ENCODE data around the gene CXorf66. TPM values are rescaled to one million over a fixed set of nuclear protein-coding genes. Genes with fewer than 3 reads are reported as not detected.

Gene CXorf66
- total and polyA plus RNA-seq, 4 donors, result 0.08 to 0.28 TPM; not detected in 2

- DNase-seq (ENCODE audit: low spot score), result no peak
- H3K27ac ChIP-seq (ENCODE audit: low read depth in 1 of 2, low read length in 2 of 2), result no peak overlapping the region
- H3K27me3 ChIP-seq (ENCODE audit: control insufficient read depth in 4 of 4, insufficient read depth in 4 of 4, low read length in 3 of 4), result no peaks in the 10 kb centered on the region
- no peaks in the 10 kb centered on the region for H3K36me3 ChIP-seq (ENCODE audit: control insufficient read depth in 4 of 4, insufficient read depth in 3 of 4, low read depth in 1 of 4, low read length in 3 of 4)
- TF ChIP-seq JUND (IDR thresholded peaks at IDR 0.05), result no peak
- TF ChIP-seq SP1 (IDR thresholded peaks at IDR 0.05), result no peak
- TF ChIP-seq NR2F2 (IDR thresholded peaks at IDR 0.05), result no peak
- peak; percentile 9 for TF ChIP-seq CTCF (IDR thresholded peaks at IDR 0.05; ENCODE audit: low read depth, low read length, missing input control)
- TF ChIP-seq RAD21 (IDR thresholded peaks at IDR 0.05), result peak in 1 of 2 donors; percentile 25
- TF ChIP-seq GABPA (IDR thresholded peaks at IDR 0.05 in 1 of 2, conservative IDR thresholded peaks at IDR 0.05 in 1 of 2), result no peak
- no peak for TF ChIP-seq YY1 (IDR thresholded peaks at IDR 0.05)
- no peak for TF ChIP-seq REST (IDR thresholded peaks at IDR 0.05)
- H3K9me3 ChIP-seq (ENCODE audit: control insufficient read depth in 4 of 4, low read length in 3 of 4), result no peaks in the 10 kb centered on the region
- no peak overlapping the region for H3K4me3 ChIP-seq (ENCODE audit: low read depth in 1 of 3, low read length in 3 of 3)
- H3K4me1 ChIP-seq (ENCODE audit: control insufficient read depth in 4 of 4, insufficient read depth in 4 of 4, low read length in 3 of 4), result no peaks in the 10 kb centered on the region
- H3K9ac ChIP-seq (ENCODE audit: low read depth in 1 of 2, low read length in 2 of 2), result no peak overlapping the region
Measured at GRCh38 chrX:139936259-139936658, 29.1 kb downstream of the CXorf66 start.

- DNase-seq (ENCODE audit: low spot score), result peak; percentile 32
- no peaks in the 10 kb centered on the region for H3K9me3 ChIP-seq (ENCODE audit: control insufficient read depth in 4 of 4, low read length in 3 of 4)
- 23% methylated on average over 15 of the region's 15 CpGs for WGBS
- H3K27ac ChIP-seq (ENCODE audit: low read depth in 1 of 2, low read length in 2 of 2), result peak overlapping the region; percentile 94 to 95
- H3K4me1 ChIP-seq (ENCODE audit: control insufficient read depth in 4 of 4, insufficient read depth in 4 of 4, low read length in 3 of 4), result peaks cover 0 to 12% (median 2%) of the 10 kb centered on the region in 4 donors
- H3K36me3 ChIP-seq (ENCODE audit: control insufficient read depth in 4 of 4, insufficient read depth in 3 of 4, low read depth in 1 of 4, low read length in 3 of 4), result no peaks in the 10 kb centered on the region
- H3K9ac ChIP-seq (ENCODE audit: low read depth in 1 of 2, low read length in 2 of 2), result peak overlapping the region in 1 of 2 donors; percentile 93
- no peaks in the 10 kb centered on the region for H3K27me3 ChIP-seq (ENCODE audit: control insufficient read depth in 4 of 4, insufficient read depth in 4 of 4, low read length in 3 of 4)
- peak overlapping the region in 2 of 3 donors; percentile 69 to 89 for H3K4me3 ChIP-seq (ENCODE audit: low read depth in 1 of 3, low read length in 3 of 3)
- peak; percentile 75 to 80 for TF ChIP-seq HNF4A (conservative IDR thresholded peaks at IDR 0.05)
- TF ChIP-seq TAF1 (conservative IDR thresholded peaks at IDR 0.05), result peak; percentile 55
- TF ChIP-seq GABPA (IDR thresholded peaks at IDR 0.05 in 1 of 2, conservative IDR thresholded peaks at IDR 0.05 in 1 of 2), result no peak
- TF ChIP-seq HNF4G (IDR thresholded peaks at IDR 0.05), result peak; percentile 43
- no peak for TF ChIP-seq EGR1 (IDR thresholded peaks at IDR 0.05; ENCODE audit: low read depth in 2 of 2)
- peak; percentile 6 for TF ChIP-seq YY1 (IDR thresholded peaks at IDR 0.05)
- peak; percentile 68 for TF ChIP-seq SP1 (IDR thresholded peaks at IDR 0.05)
- no peak for TF ChIP-seq ATF3 (IDR thresholded peaks at IDR 0.05)
Measured at GRCh38 chrX:139933904-139934303, 31.4 kb downstream of the CXorf66 start.

Measured in liver (tissue), 9 donors.